PC-3 (cell line): Measurements from ENCODE around the gene RAB11A.

Experiments
- CTCF ChIP-seq: fragments of 300-600 bp; sonication (generic); conservative IDR thresholded peaks from 2 replicates; pipeline ENCODE4 v1.5.1; 2017; ENCODE audit warnings: antibody characterized with exemption, low read depth, mild to moderate bottlenecking, low read length
- EZH2 ChIP-seq: fragments of 300-600 bp; sonication (generic); IDR thresholded peaks from one replicate; pipeline ENCODE4 v1.6.1; 2017; ENCODE audit warnings: antibody characterized with exemption, mild to moderate bottlenecking, low read length; ENCODE audit not compliant: unreplicated experiment

GRCh38 chr15:65926899-65927298, 57.6 kb downstream of the RAB11A start:
- TF ChIP-seq CTCF (no peak), EZH2 (no peak)
